GM12878 (cell line): Measurements from ENCODE around the gene ANKHD1. TPM values are rescaled to one million over a fixed set of nuclear protein-coding genes. Genes with fewer than 3 reads are reported as not detected.

Source experiments
- ATAC-seq: fragments of 200-7000 bp; cut with Tn5 transposase; 3 replicates; pipeline ENCODE4 v1.9.1; 2020; ENCODE audit warnings: mild to moderate bottlenecking, moderate library complexity
- BruUV-seq: library from RNA; stranded (reverse); fragments of 400-500 nt; replicated peaks from 2 replicates; lab custom pipeline; 2021; lab: Mats Ljungman, UMichigan
- CTCF ChIA-PET: fragments of 300-600 bp; sonication (Branson Sonifier 250); formaldehyde crosslinking; extraction: SDS; loops from one replicate; lab custom pipeline; 2021; ENCODE audit warnings: inconsistent platforms; lab: Yijun Ruan, JAX
- POLR2A ChIA-PET: fragments of 350-600 bp; formaldehyde crosslinking; extraction: SDS; loops from one replicate; lab custom pipeline; 2021; ENCODE audit warnings: inconsistent platforms; lab: Charles Lee
- RAD21 ChIA-PET: fragments of 300-600 bp; sonication (Branson Sonifier 250); formaldehyde crosslinking; loops from one replicate; lab custom pipeline; 2023; ENCODE audit warnings: antibody characterized with exemption; ENCODE audit not compliant: unreplicated experiment; lab: Charles Lee
- SMC1A ChIA-PET: fragments of 300-600 bp; sonication (Branson Sonifier 250); formaldehyde crosslinking; loops from one replicate; lab custom pipeline; 2023; ENCODE audit not compliant: unreplicated experiment, uncharacterized antibody; lab: Charles Lee
- DNase-seq: peaks from one replicate; pipeline ENCODE4 v3.0.0-alpha.2; 2011; ENCODE audit warnings: low read depth, low spot score
- FAIRE-seq: peaks from 3 replicates; lab custom pipeline; 2011; peaks lifted over from hg19 to GRCh38; lab: Jason Lieb, UNC
- H2AFZ ChIP-seq: 2 replicates; pipeline ENCODE4 v1.6.0; 2011; ENCODE audit warnings: low read depth, low read length, control low read depth; ENCODE audit not compliant: control insufficient read depth
- H3K27ac ChIP-seq: 2 replicates; pipeline ENCODE4 v1.5.1; 2011; ENCODE audit warnings: control low read depth; ENCODE audit not compliant: control insufficient read depth, insufficient read depth
- H3K27me3 ChIP-seq, 2 experiments: replicated peaks in 1 of 2; 2 replicates each; pipeline versions ENCODE4 v1.6.0 to v1.6.1; 2011; ENCODE audit warnings: low read length in 1 of 2; ENCODE audit not compliant: control insufficient read depth in 2 of 2, insufficient read depth in 2 of 2
- H3K36me3 ChIP-seq, 2 experiments: 2 replicates each; pipeline ENCODE4 v1.5.1; 2011; ENCODE audit warnings: low read length in 1 of 2; ENCODE audit not compliant: control insufficient read depth in 2 of 2, insufficient read depth in 2 of 2
- H3K4me1 ChIP-seq: 2 replicates; pipeline ENCODE4 v1.6.1; 2011; ENCODE audit warnings: mild to moderate bottlenecking, low read length, moderate library complexity, mixed read lengths; ENCODE audit not compliant: control insufficient read depth, insufficient read depth
- H3K4me2 ChIP-seq: 2 replicates; pipeline ENCODE4 v1.6.0; 2011; ENCODE audit warnings: control low read depth; ENCODE audit not compliant: control insufficient read depth, insufficient read depth
- H3K4me3 ChIP-seq: fragments of 200-600 bp; sonication (generic); 2 replicates; pipeline ENCODE4 v1.5.1; 2016
- H3K79me2 ChIP-seq: 2 replicates; pipeline ENCODE4 v1.6.0; 2011; ENCODE audit warnings: low read length; ENCODE audit not compliant: control insufficient read depth, insufficient read depth
- H3K9ac ChIP-seq: 2 replicates; pipeline ENCODE4 v1.8.0; 2011; ENCODE audit warnings: low read length, control low read depth, mixed read lengths; ENCODE audit not compliant: control insufficient read depth, insufficient read depth
- H3K9me3 ChIP-seq: replicated peaks from 3 replicates; pipeline ENCODE4 v1.5.1; 2011; ENCODE audit warnings: mild to moderate bottlenecking, low read length; ENCODE audit not compliant: control insufficient read depth, insufficient read depth
- H4K20me1 ChIP-seq: 2 replicates; pipeline ENCODE4 v1.6.0; 2011; ENCODE audit not compliant: control insufficient read depth, insufficient read depth
- BACH1 ChIP-seq: fragments of 450-650 bp; IDR thresholded peaks from 2 replicates; pipeline ENCODE4 v1.6.1; 2017; ENCODE audit warnings: mild to moderate bottlenecking, borderline replicate concordance
- BCL11A ChIP-seq: IDR thresholded peaks from 2 replicates; pipeline ENCODE4 v1.6.1; 2011; ENCODE audit warnings: low read depth, low read length
- BHLHE40 ChIP-seq, 2 experiments: fragments of 450-650 bp in 1 of 2; IDR thresholded peaks; 2 replicates each; pipeline ENCODE4 v1.6.1; 2011 to 2017; ENCODE audit warnings: low read depth in 2 of 2, borderline replicate concordance in 1 of 2, improper control_type of control experiment in 1 of 2, low read length in 1 of 2, mild to moderate bottlenecking in 1 of 2
- CHD4 ChIP-seq: fragments of 200-600 bp; sonication (generic); IDR thresholded peaks from 2 replicates; pipeline ENCODE4 v1.6.1; 2016; ENCODE audit warnings: mild to moderate bottlenecking
- IKZF1 ChIP-seq: fragments of 450-650 bp; conservative IDR thresholded peaks from 2 replicates; pipeline ENCODE4 v1.6.1; 2017; ENCODE audit warnings: antibody characterized with exemption, mild to moderate bottlenecking
- LARP7 ChIP-seq: fragments of 450-650 bp; IDR thresholded peaks from 2 replicates; pipeline ENCODE4 v1.6.1; 2017; ENCODE audit warnings: mild to moderate bottlenecking
- MXI1 ChIP-seq: fragments of 150-350 bp; IDR thresholded peaks from 2 replicates; pipeline ENCODE4 v1.6.1; 2011; ENCODE audit warnings: low read depth, mild to moderate bottlenecking, inconsistent platforms, low read length, improper control_type of control experiment
- PML ChIP-seq: IDR thresholded peaks from 2 replicates; pipeline ENCODE4 v1.6.1; 2012; ENCODE audit warnings: low read length, inconsistent platforms
- POLR2AphosphoS2 ChIP-seq: IDR thresholded peaks from 2 replicates; pipeline ENCODE4 v1.6.1; 2011; ENCODE audit warnings: low read depth, mild to moderate bottlenecking, low read length, improper control_type of control experiment, moderate library complexity
- RB1 ChIP-seq: fragments of 450-650 bp; formaldehyde crosslinking; IDR thresholded peaks from 2 replicates; pipeline ENCODE4 v1.6.1; 2017; ENCODE audit warnings: mild to moderate bottlenecking, borderline replicate concordance
- RBBP5 ChIP-seq: fragments of 200-600 bp; sonication (generic); conservative IDR thresholded peaks from 2 replicates; pipeline ENCODE4 v1.6.1; 2016
- SIN3A ChIP-seq: IDR thresholded peaks from 2 replicates; pipeline ENCODE4 v1.6.1; 2012; ENCODE audit warnings: low read depth, low read length, improper control_type of control experiment
- SMARCA5 ChIP-seq: fragments of 450-650 bp; IDR thresholded peaks from 2 replicates; pipeline ENCODE4 v1.6.1; 2017; ENCODE audit warnings: mild to moderate bottlenecking
- SREBF2 ChIP-seq: IDR thresholded peaks from 2 replicates; pipeline ENCODE4 v1.6.1; 2012; ENCODE audit warnings: mild to moderate bottlenecking, low read length
- TAF1 ChIP-seq: IDR thresholded peaks from 2 replicates; pipeline ENCODE4 v1.6.1; 2011; ENCODE audit warnings: mild to moderate bottlenecking, low read depth, low read length, borderline replicate concordance
- YY1 ChIP-seq: IDR thresholded peaks from 2 replicates; pipeline ENCODE4 v1.6.1; 2011; ENCODE audit warnings: low read depth, mild to moderate bottlenecking, low read length
- WGBS: methylation state at CpG from one replicate; pipeline ENCODE4 v1.1.6; 2016; ENCODE audit warnings: low lambda C conversion rate; ENCODE audit not compliant: insufficient replicate concordance, insufficient coverage; ENCODE audit errors: missing lambda C conversion rate; 5-methylcytosine and 5-hydroxymethylcytosine counted together
- in situ Hi-C: fragments of 300-500 bp; cut with MboI; formaldehyde crosslinking; loops from 9 replicates; pipeline ENCODE4 v1.14.3; 2018; ENCODE audit warnings: mixed read lengths
- intact Hi-C: fragments of 100-400 bp; cut with micrococcal nuclease; formaldehyde crosslinking; loops from one replicate; pipeline ENCODE4 v1.14.2; 2022; ENCODE audit not compliant: unreplicated experiment
- polyA plus RNA-seq, 11 experiments: library from polyadenylated mRNA; depleted of rRNA in 4 of 11; unstranded in 6 of 11; stranded (reverse) in 5 of 11; fragments of >200 nt; fragmentation: Nextera tagmentation in 4 of 11; fragmentation: Illumina TruSeq in 1 of 11; extraction: Ambion mirVana in 4 of 11; extraction: Trizol in 1 of 11; gene quantifications; 1 replicate in 1 of 11; 2 replicates in 10 of 11; pipeline versions ENCODE4 v1.2.1 to v1.2.3, GENCODE V29; 2011 to 2016; ENCODE audit warnings: inconsistent platforms in 2 of 11, missing spikeins in 2 of 11, low read depth in 1 of 11
- total RNA-seq, 4 experiments: library from RNA; depleted of rRNA in 3 of 4; stranded (reverse); fragments of >200 nt in 3 of 4; fragmentation: Illumina TruSeq in 1 of 4; extraction: Trizol in 1 of 4; gene quantifications; 2 replicates each; pipeline versions ENCODE4 v1.2.1 to v1.2.3, GENCODE V29; 2013 to 2021
- TF ChIP-seq, protein P1 (sequence below): IDR thresholded peaks from 2 replicates; pipeline ENCODE4 v1.6.1; 2012; ENCODE audit warnings: improper control_type of control experiment, low read depth, low read length; ENCODE audit not compliant: insufficient replicate concordance
- TF ChIP-seq, protein P2 (sequence below): IDR thresholded peaks from 2 replicates; pipeline ENCODE4 v1.6.1; 2011; ENCODE audit warnings: borderline replicate concordance, low read depth, mild to moderate bottlenecking, moderate library complexity, mixed read lengths, low read length; ENCODE audit not compliant: insufficient read depth; ENCODE audit errors: extremely low read length

Gene ANKHD1
- total and polyA plus RNA-seq, 10 of the 15 experiments (the other 5 are each of a cell fraction or from before 2014, with no cell fraction given), result 31.6 to 96.8 (median 74.3) TPM

DNA sequence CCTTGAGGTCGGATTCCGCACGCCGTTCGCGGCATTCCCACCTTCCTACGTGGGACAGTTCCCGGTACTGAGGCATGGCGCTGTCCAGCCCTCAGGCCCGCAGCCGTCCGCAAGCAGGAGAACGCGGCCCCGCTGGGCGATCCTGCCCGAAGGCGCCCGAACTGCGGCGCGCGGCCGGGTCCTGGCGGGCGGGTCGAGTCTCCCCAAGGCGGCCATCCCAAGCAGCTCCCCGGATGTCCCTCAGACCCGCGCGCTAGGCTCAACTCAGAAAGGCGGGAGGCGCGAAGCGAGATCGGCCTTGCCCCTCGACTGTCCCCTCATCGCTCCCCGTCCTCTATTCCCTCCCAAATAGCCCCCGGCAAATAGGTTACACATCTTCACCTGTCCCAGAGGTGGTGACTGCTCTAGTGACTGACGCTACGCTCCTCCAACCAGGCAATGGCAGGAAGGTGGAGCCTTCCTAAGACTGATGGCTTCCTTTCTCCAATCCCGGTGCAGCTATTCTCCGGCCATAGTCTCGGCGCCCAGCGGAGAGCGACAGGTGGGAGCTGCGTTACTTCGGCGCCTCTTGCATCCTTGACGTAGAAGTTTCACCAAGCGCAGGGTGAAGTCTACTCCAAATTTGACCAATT is 787 bp upstream of the ANKHD1 start:
- in situ Hi-C loops (loop anchor here (25.0 kb wide), 1 partner anchor 1211 kb away; the partner anchor contains the start of gene DIAPH1), intact Hi-C loops (loop anchor here (2.0 to 5.0 kb wide), 4 partner anchors 131 to 290 kb away; partner anchors contain the start of genes HARS1, HARS2 and TMCO6)
- Histone ChIP-seq H3K27ac (peak overlapping the region; percentile 98), H3K9ac (peak overlapping the region; percentile 90), H3K36me3 (no peaks in the 10 kb centered on the region), H3K4me2 (peak overlapping the region; percentile 5), H3K4me1 (no peaks in the 10 kb centered on the region; the same call in 1 of the 2 replicates), H4K20me1 (no peaks in the 10 kb centered on the region), H3K9me3 (no peaks in the 10 kb centered on the region), H3K4me3 (peak overlapping the region; percentile 81), H3K79me2 (peaks cover 63% of the 10 kb centered on the region), H3K27me3 (no peaks in the 10 kb centered on the region), H2AFZ (peak overlapping the region; percentile 100)
- BruUV-seq, result no TSS peak
- ChIA-PET POLR2A (interaction anchor here (0.5 to 2.7 kb wide), 12 partner anchors 22 to 311 kb away, joined by 3 to 11 read pairs (median 4); partner anchors contain the start of genes EIF4EBP3, IK, NDUFA2 and SRA1), RAD21 (interaction anchor here (0.6 to 1.4 kb wide), 8 partner anchors 28 to 318 kb away, joined by 3 to 5 read pairs (median 3); partner anchors contain the start of gene ZMAT2), CTCF (interaction anchor here (0.8 to 1.4 kb wide), 5 partner anchors 28 to 318 kb away, joined by 3 read pairs; partner anchors contain the start of genes HARS1, HARS2 and HBEGF), SMC1A (interaction anchor here (0.9 to 1.7 kb wide), 8 partner anchors 19 to 1107 kb away, joined by 3 to 5 read pairs (median 4); partner anchors contain the start of genes EIF4EBP3, IK and NDUFA2)
- WGBS, result under 1% methylated on average over 54 of the region's 54 CpGs
- DNase-seq (peak; percentile 95), FAIRE-seq (peak; percentile 81), ATAC-seq (peak; percentile 84)
- TF ChIP-seq PML (no peak), YY1 (peak; percentile 85), TAF1 (0 out of 2 replicates have a peak, but pooled peaks have one; percentile 17), POLR2AphosphoS2 (peak; percentile 73), SREBF2 (no peak), CHD4 (no peak), BHLHE40 (IDR thresholded peaks at IDR 0.05; ENCODE audit: borderline replicate concordance in 1 of 2, low read depth in 2 of 2, low read length in 1 of 2) (peak in 1 of 2 experiments; percentile 10; a peak in 1 of 4 replicates), SIN3A (peak; percentile 90), BCL11A (0 out of 2 replicates have a peak, but pooled peaks have one; percentile 28), BACH1 (0 out of 2 replicates have a peak, but pooled peaks have one; percentile 13), RBBP5 (0 out of 2 replicates have a peak, but pooled peaks have one; percentile 54), LARP7 (peak; percentile 62; the same call in 1 of the 2 replicates), SMARCA5 (peak; percentile 19; the same call in 1 of the 2 replicates), IKZF1 (peak; percentile 84), MXI1 (peak; percentile 40), RB1 (peak; percentile 13; the same call in 1 of the 2 replicates)
- TF ChIP-seq, protein P1, sequence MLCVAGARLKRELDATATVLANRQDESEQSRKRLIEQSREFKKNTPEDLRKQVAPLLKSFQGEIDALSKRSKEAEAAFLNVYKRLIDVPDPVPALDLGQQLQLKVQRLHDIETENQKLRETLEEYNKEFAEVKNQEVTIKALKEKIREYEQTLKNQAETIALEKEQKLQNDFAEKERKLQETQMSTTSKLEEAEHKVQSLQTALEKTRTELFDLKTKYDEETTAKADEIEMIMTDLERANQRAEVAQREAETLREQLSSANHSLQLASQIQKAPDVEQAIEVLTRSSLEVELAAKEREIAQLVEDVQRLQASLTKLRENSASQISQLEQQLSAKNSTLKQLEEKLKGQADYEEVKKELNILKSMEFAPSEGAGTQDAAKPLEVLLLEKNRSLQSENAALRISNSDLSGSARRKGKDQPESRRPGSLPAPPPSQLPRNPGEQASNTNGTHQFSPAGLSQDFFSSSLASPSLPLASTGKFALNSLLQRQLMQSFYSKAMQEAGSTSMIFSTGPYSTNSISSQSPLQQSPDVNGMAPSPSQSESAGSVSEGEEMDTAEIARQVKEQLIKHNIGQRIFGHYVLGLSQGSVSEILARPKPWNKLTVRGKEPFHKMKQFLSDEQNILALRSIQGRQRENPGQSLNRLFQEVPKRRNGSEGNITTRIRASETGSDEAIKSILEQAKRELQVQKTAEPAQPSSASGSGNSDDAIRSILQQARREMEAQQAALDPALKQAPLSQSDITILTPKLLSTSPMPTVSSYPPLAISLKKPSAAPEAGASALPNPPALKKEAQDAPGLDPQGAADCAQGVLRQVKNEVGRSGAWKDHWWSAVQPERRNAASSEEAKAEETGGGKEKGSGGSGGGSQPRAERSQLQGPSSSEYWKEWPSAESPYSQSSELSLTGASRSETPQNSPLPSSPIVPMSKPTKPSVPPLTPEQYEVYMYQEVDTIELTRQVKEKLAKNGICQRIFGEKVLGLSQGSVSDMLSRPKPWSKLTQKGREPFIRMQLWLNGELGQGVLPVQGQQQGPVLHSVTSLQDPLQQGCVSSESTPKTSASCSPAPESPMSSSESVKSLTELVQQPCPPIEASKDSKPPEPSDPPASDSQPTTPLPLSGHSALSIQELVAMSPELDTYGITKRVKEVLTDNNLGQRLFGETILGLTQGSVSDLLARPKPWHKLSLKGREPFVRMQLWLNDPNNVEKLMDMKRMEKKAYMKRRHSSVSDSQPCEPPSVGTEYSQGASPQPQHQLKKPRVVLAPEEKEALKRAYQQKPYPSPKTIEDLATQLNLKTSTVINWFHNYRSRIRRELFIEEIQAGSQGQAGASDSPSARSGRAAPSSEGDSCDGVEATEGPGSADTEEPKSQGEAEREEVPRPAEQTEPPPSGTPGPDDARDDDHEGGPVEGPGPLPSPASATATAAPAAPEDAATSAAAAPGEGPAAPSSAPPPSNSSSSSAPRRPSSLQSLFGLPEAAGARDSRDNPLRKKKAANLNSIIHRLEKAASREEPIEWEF, result no peak
- TF ChIP-seq, protein P2, sequence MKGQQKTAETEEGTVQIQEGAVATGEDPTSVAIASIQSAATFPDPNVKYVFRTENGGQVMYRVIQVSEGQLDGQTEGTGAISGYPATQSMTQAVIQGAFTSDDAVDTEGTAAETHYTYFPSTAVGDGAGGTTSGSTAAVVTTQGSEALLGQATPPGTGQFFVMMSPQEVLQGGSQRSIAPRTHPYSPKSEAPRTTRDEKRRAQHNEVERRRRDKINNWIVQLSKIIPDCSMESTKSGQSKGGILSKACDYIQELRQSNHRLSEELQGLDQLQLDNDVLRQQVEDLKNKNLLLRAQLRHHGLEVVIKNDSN, result no peak
